Lower leg skin (tissue), 4 donors: ENCODE results near the gene GFOD2. TPM values are rescaled to one million over a fixed set of nuclear protein-coding genes. Genes with fewer than 3 reads are reported as not detected.

ENCODE experiments used
- DNase-seq, 2 donors: peaks; one replicate each; pipeline ENCODE4 v3.0.0-alpha.2; 2019; ENCODE audit warnings: low spot score in 2 of 2
- H3K4me3 ChIP-seq: fragments of 200-600 bp; sonication (generic); 2 replicates; pipeline ENCODE4 v1.5.1; 2017; ENCODE audit warnings: mild to moderate bottlenecking, low read depth; ENCODE audit not compliant: poor library complexity, severe bottlenecking
- CTCF ChIP-seq, 3 donors: fragments of 450-650 bp; IDR thresholded peaks; one replicate each; pipeline ENCODE4 v1.5.1; 2016; ENCODE audit warnings: antibody characterized with exemption in 3 of 3, mild to moderate bottlenecking in 3 of 3, moderate library complexity in 2 of 3
- POLR2A ChIP-seq, 2 donors: fragments of 450-650 bp; IDR thresholded peaks; one replicate each; pipeline ENCODE4 v1.6.1; 2016 to 2017; ENCODE audit warnings: antibody characterized with exemption in 2 of 2, mild to moderate bottlenecking in 1 of 2, moderate library complexity in 1 of 2
- WGBS, 2 donors: methylation state at CpG; one replicate each; pipeline ENCODE4 v1.1.5; 2018; 5-methylcytosine and 5-hydroxymethylcytosine counted together
- intact Hi-C: fragments of 100-400 bp; cut with DNase I; formaldehyde crosslinking; loops from one replicate; pipeline ENCODE4 v1.15.0; 2023; ENCODE audit warnings: low total_unique reads
- total RNA-seq, 4 donors: library from RNA; depleted of rRNA; stranded (reverse); fragments of >200 nt; gene quantifications; one replicate each; pipeline ENCODE4 v1.1.0, GENCODE V29; 2016

Gene GFOD2, protein sequence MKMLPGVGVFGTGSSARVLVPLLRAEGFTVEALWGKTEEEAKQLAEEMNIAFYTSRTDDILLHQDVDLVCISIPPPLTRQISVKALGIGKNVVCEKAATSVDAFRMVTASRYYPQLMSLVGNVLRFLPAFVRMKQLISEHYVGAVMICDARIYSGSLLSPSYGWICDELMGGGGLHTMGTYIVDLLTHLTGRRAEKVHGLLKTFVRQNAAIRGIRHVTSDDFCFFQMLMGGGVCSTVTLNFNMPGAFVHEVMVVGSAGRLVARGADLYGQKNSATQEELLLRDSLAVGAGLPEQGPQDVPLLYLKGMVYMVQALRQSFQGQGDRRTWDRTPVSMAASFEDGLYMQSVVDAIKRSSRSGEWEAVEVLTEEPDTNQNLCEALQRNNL
- 10 to 100 TPM; 31.7 to 41.4 (median 33.5) TPM for total RNA-seq

GRCh38 chr16:67719048-67719777 is at the start of gene GFOD2:
Gene GFOD2, minus strand, starts transcription at chr16:67719316. Its CDS starts 33,601 bp downstream, at chr16:67685715.
- TF ChIP-seq CTCF (IDR thresholded peaks at IDR 0.05) (peak in 1 of 3 donors; percentile 17), POLR2A (IDR thresholded peaks at IDR 0.05) (peak in 1 of 2 donors; percentile 52)

DNA sequence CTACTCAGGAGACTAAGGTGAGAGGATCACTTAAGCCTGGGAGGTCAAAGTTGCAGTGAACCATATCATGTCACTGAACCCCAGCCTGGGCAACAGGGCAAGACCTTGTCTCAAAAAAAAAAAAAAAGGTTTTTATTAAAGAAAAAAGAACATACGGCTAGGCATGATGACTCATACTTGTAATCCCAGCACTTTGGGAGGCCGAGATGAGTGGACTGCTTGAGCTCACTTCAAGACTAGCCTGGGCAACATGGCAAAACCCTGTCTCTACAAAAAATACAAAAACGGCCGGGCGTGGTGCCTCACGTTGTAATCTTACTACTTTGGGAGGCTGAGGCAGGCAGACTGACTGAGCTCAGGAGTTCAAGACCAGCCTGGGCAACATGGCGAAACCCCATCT is 48.8 kb upstream of the GFOD2 start:
- DNase-seq, result no peak
- intact Hi-C loops, result no loop called here
- H3K4me3 ChIP-seq, result no peak overlapping the region
- TF ChIP-seq CTCF (IDR thresholded peaks at IDR 0.05), result no peak
- TF ChIP-seq POLR2A (IDR thresholded peaks at IDR 0.05), result no peak
- WGBS, 2 donors, result 85 to 88% methylated on average over 7 of the region's 7 CpGs

More at GRCh38 chr16:67719048-67719777, at the start of gene GFOD2:
- WGBS, 2 donors, result 0% methylated on average over 24 to 27 of the region's 59 CpGs
- peak within 1 kb of the TSS; percentile 98 for H3K4me3 ChIP-seq
- DNase-seq, result peak; percentile 94 to 99
- intact Hi-C loops, result no loop called here

GRCh38 chr16:67766291-67766690 is 47.2 kb upstream of the GFOD2 start:
- intact Hi-C loops, result no loop called here
- H3K4me3 ChIP-seq, result no peak overlapping the region
- 94 to 95% methylated on average over 4 of the region's 4 CpGs for WGBS, 2 donors
- TF ChIP-seq POLR2A (IDR thresholded peaks at IDR 0.05) (no peak), CTCF (IDR thresholded peaks at IDR 0.05) (no peak)
- DNase-seq, result no peak

DNA sequence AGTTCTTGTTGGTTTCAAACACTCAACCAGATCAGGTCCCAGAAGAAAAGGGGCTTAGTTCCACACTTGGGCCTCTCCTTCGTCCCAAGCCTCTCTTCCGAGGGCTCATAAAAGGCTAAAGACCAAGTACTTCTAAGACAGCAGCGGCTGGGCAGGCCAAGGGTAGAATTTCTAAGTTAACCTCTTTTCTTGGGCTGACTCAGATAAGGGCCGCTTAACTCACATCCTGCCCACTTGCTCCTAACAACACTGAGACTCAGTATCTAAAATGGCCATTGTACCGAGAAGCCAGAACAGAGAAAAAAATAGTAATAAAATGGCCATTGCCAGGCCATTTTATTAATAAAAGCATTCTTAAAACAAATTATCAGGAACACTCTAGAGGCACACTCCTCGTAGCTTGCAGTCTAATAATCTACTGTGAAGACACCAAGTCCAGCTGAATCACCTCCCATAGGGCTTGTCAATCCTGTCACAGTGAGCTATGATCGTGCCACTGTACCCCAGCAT is 45.1 kb upstream of the GFOD2 start:
- no peak for DNase-seq
- no peak for TF ChIP-seq CTCF (IDR thresholded peaks at IDR 0.05)
- no peak for TF ChIP-seq POLR2A (IDR thresholded peaks at IDR 0.05)
- intact Hi-C loops, result no loop called here
- H3K4me3 ChIP-seq, result no peak overlapping the region
- WGBS, 2 donors, result 93 to 95% methylated on average over 7 of the region's 7 CpGs

DNA sequence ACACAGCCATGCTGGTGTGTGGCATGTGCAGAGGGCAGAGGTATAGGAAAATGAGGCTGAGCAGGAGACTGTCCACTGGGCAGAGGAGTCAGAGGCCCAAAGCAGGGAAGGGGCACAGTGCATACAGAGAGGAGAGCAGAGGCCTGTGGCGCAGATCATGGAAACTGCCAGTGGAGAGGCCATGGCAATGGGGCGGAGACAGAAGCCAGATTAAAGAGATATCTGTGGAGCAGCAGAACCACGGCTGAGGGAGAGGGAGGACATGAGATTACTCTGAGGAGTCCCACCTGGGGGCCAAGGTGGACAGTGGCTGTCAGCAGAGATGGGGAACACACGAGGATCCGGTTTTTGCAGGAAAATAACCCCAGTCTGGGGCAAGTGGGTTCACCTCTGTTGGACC is 44.0 kb upstream of the GFOD2 start:
- no peak for TF ChIP-seq CTCF (IDR thresholded peaks at IDR 0.05)
- TF ChIP-seq POLR2A (IDR thresholded peaks at IDR 0.05), result no peak
- WGBS, 2 donors, result 89 to 92% methylated on average over 5 of the region's 5 CpGs
- DNase-seq, result no peak
- intact Hi-C loops, result no loop called here
- H3K4me3 ChIP-seq, result no peak overlapping the region
